Stimulated activated CD8-positive, alpha-beta memory T cell treated with anti-CD3 and anti-CD28 coated beads, Interleukin-7, amount 100 ng/mL, for 1 hour (primary cell): ENCODE measurements around the gene CFAP53.
A peak's percentile ranks its signal among the peaks of the same experiment; 100 is the strongest.
"Not testable (repeated sequence)": the region's sequence is repeated elsewhere in the genome, so short reads cannot be mapped to it uniquely, and the experiment has no call there.

Experiments used
- DNase-seq, 2 donors: peaks; one replicate each; pipeline ENCODE4 v3.0.0-alpha.2; 2020; ENCODE audit warnings: low read depth in 2 of 2

CFAP53 gene

GRCh38 chr18:50266248-50266704, at the start of gene CFAP53:
CFAP53 (minus strand) TSS chr18:50266495; CDS start chr18:50266404, 91 bp downstream.
- DNase-seq = peak; percentile 66 to 79

GRCh38 chr18:50315100-50315871, 49.0 kb upstream of the CFAP53 start:
- no peak for DNase-seq

- DNase-seq = no peak
Observed at GRCh38 chr18:50313873-50314460, 47.7 kb upstream of the CFAP53 start.

GRCh38 chr18:50313031-50313607, 46.8 kb upstream of the CFAP53 start:
- DNase-seq = no peak

- no peak for DNase-seq
Observed at GRCh38 chr18:50312296-50313030, 46.2 kb upstream of the CFAP53 start.

- no peak for DNase-seq
Observed at GRCh38 chr18:50311650-50312049, 45.4 kb upstream of the CFAP53 start.

- no peak for DNase-seq
Observed at GRCh38 chr18:50310080-50310479, 43.8 kb upstream of the CFAP53 start.

- not testable (repeated sequence) for DNase-seq
Observed at GRCh38 chr18:50308851-50309250, 42.6 kb upstream of the CFAP53 start.

- DNase-seq = peak; percentile 66 to 80
Observed at GRCh38 chr18:50307738-50308470, 41.6 kb upstream of the CFAP53 start.

- DNase-seq = no peak
Observed at GRCh38 chr18:50307400-50307737, 41.1 kb upstream of the CFAP53 start.

- DNase-seq = no peak
Observed at GRCh38 chr18:50306944-50307343, 40.6 kb upstream of the CFAP53 start.

GRCh38 chr18:50301074-50301473, 34.8 kb upstream of the CFAP53 start:
- no peak for DNase-seq

- no peak for DNase-seq
Observed at GRCh38 chr18:50299626-50300388, 33.5 kb upstream of the CFAP53 start.

GRCh38 chr18:50298443-50299284, 32.4 kb upstream of the CFAP53 start:
- no peak for DNase-seq

- no peak for DNase-seq
Observed at GRCh38 chr18:50297621-50298442, 31.5 kb upstream of the CFAP53 start.

- DNase-seq = no peak
Observed at GRCh38 chr18:50293039-50293438, 26.7 kb upstream of the CFAP53 start.

- DNase-seq = no peak
Observed at GRCh38 chr18:50289108-50289443, 22.8 kb upstream of the CFAP53 start.

GRCh38 chr18:50288348-50289107, 22.2 kb upstream of the CFAP53 start:
- DNase-seq = not testable (repeated sequence)
